GM10266 (cell line): ENCODE results near the gene SPDYA.
A peak's percentile ranks its signal among the peaks of the same experiment; 100 is the strongest.

Experiments
- DNase-seq: peaks from one replicate; pipeline ENCODE4 v3.0.0; 2012; ENCODE audit errors: extremely low spot score
- CTCF ChIP-seq: IDR thresholded peaks from 2 replicates; pipeline ENCODE4 v1.5.1; 2012; ENCODE audit warnings: mild to moderate bottlenecking, low read depth; ENCODE audit not compliant: control insufficient read depth, insufficient read depth; ENCODE audit errors: missing control alignments

SPDYA gene

GRCh38 chr2:28855193-28855592 lies 44.6 kb downstream of the SPDYA start:
- TF ChIP-seq CTCF = no peak
- DNase-seq = no peak

- no peak for TF ChIP-seq CTCF
- DNase-seq = no peak
Measured at GRCh38 chr2:28855977-28856376, 45.3 kb downstream of the SPDYA start.

- no peak for TF ChIP-seq CTCF
- no peak for DNase-seq
Measured at GRCh38 chr2:28868611-28869010, 58.0 kb downstream of the SPDYA start.

- no peak for TF ChIP-seq CTCF
- DNase-seq = peak; percentile 32
Measured at GRCh38 chr2:28869494-28870145, 59.0 kb downstream of the SPDYA start.

- TF ChIP-seq CTCF = no peak
- DNase-seq = peak; percentile 93
Measured at GRCh38 chr2:28870146-28870891, 59.7 kb downstream of the SPDYA start, which contains the start of gene TRMT61B. TRMT61B (minus strand) TSS chr2:28870309; CDS start chr2:28870277, 32 bp downstream.

- no peak for DNase-seq
- no peak for TF ChIP-seq CTCF
Measured at GRCh38 chr2:28871620-28872019, 61.0 kb downstream of the SPDYA start.

GRCh38 chr2:28880193-28880592 lies 69.6 kb downstream of the SPDYA start:
- no peak for TF ChIP-seq CTCF
- no peak for DNase-seq
